ENCODE data around the gene STAC. TPM values are rescaled to one million over a fixed set of nuclear protein-coding genes. Genes with fewer than 3 reads are reported as not detected.

The STAC gene
- total and polyA plus RNA-seq, 2 donors (not counting 3 experiments of a cell fraction or from before 2014, with no cell fraction given), result 0.03 to 0.88 TPM

DNA sequence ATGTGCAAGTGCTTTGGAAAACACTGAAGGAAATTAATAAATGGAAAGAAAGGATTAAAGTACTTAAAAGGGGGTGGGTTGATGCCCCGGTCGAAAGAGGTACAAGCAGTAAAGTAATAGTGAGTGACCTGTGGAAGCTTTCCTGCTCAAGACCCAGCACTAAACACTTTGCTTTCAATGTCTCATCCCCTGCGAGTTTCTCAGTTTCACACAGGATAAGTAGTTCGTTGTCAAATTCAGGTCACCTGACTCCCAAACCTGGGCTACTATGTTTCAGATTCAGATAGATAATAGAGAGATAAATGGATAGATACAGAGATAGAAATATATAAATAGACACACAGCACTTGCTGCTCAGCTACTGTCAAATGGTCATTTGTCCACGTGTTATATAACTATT is 19.6 kb downstream of the STAC start:
- DNase-seq (ENCODE audit: low read depth, low spot score) (no peak), FAIRE-seq (no peak)
- no peaks in the 10 kb centered on the region for H3K79me2 ChIP-seq (ENCODE audit: control insufficient read depth, insufficient read depth, low read length)
- H2AFZ ChIP-seq (ENCODE audit: low read depth, low read length), result no peak overlapping the region
- intact Hi-C loops (cut with micrococcal nuclease), result no loop called here
- dilution Hi-C loops (cut with MboI; ENCODE audit: extremely low pct_ligation_motif_present, low sequenced_read_pairs), result no loop called here
- ChIA-PET CTCF (no interaction called here), POLR2A (no interaction called here)
- no peak overlapping the region for H3K4me3 ChIP-seq (replicated peaks in 1 of 3; ENCODE audit: insufficient read depth in 1 of 3, low read depth in 1 of 3, low read length in 3 of 3)
- BruUV-seq (replicated peaks), result no TSS peak
- no peaks in the 10 kb centered on the region for H3K36me3 ChIP-seq (ENCODE audit: control insufficient read depth in 2 of 2, extremely low read depth in 1 of 2, insufficient read depth in 2 of 2, low read length in 2 of 2)
- no peak overlapping the region for H3K27ac ChIP-seq (ENCODE audit: insufficient read depth, low read depth, low read length)
- H3K4me1 ChIP-seq (ENCODE audit: control insufficient read depth, extremely low read depth, insufficient read depth, low read length), result no peaks in the 10 kb centered on the region
- H3K4me2 ChIP-seq (ENCODE audit: insufficient read depth, low read length), result no peak overlapping the region
- no peaks in the 10 kb centered on the region for H3K27me3 ChIP-seq (ENCODE audit: control insufficient read depth in 2 of 2, insufficient read depth in 2 of 2, low read length in 2 of 2)
- H3K9me1 ChIP-seq (replicated peaks; ENCODE audit: control insufficient read depth, extremely low read depth, insufficient read depth, low read length), result no peaks in the 10 kb centered on the region
- no peak overlapping the region for H3K9ac ChIP-seq (replicated peaks; ENCODE audit: extremely low read depth, insufficient read depth, low read length)
- H4K20me1 ChIP-seq (replicated peaks; ENCODE audit: control insufficient read depth, extremely low read depth, insufficient read depth, low read length), result no peaks in the 10 kb centered on the region
- H3K9me3 ChIP-seq (replicated peaks; ENCODE audit: control insufficient read depth, insufficient read depth, low read length), result no peaks in the 10 kb centered on the region
- no peak for TF ChIP-seq MYC (IDR thresholded peaks at IDR 0.05; ENCODE audit: low read depth, low read length)
- TF ChIP-seq, protein P1, sequence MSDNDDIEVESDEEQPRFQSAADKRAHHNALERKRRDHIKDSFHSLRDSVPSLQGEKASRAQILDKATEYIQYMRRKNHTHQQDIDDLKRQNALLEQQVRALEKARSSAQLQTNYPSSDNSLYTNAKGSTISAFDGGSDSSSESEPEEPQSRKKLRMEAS (IDR thresholded peaks at IDR 0.05; ENCODE audit: insufficient read depth, insufficient read length), result no peak
- no peak for TF ChIP-seq CTCF (IDR thresholded peaks at IDR 0.05; ENCODE audit: extremely low read depth in 1 of 2, insufficient read depth in 1 of 2, low read depth in 1 of 2, low read length in 2 of 2)
- no peak for TF ChIP-seq POLR2A (IDR thresholded peaks at IDR 0.05; ENCODE audit: low read depth, low read length)
- TF ChIP-seq GATA2 (IDR thresholded peaks at IDR 0.05; ENCODE audit: insufficient read depth, insufficient read length, low read depth, low read length), result no peak
- no peak for TF ChIP-seq FOS (IDR thresholded peaks at IDR 0.05; ENCODE audit: borderline replicate concordance, insufficient read depth, low read length)
- no peak for TF ChIP-seq EZH2 (IDR thresholded peaks at IDR 0.05; ENCODE audit: borderline replicate concordance, low read depth, low read length, severe bottlenecking)
- no peak for TF ChIP-seq POLR2AphosphoS5 (IDR thresholded peaks at IDR 0.05; ENCODE audit: insufficient read depth, low read depth, low read length)
- no peak for TF ChIP-seq JUN (IDR thresholded peaks at IDR 0.05; ENCODE audit: borderline replicate concordance, insufficient read depth, insufficient read length, low read depth)

Measured in endothelial cell of umbilical vein (primary cell).